NT2/D1 (cell line): ENCODE measurements around the gene FAH.
"Not testable (repeated sequence)": the region's sequence is repeated elsewhere in the genome, so short reads cannot be mapped to it uniquely, and the experiment has no call there.

ENCODE experiments used
- SUZ12 ChIP-seq: IDR thresholded peaks from 2 replicates; pipeline ENCODE4 v1.6.1; 2011; ENCODE audit not compliant: insufficient read length, insufficient read depth; ENCODE audit errors: extremely low read depth
- YY1 ChIP-seq: IDR thresholded peaks from 2 replicates; pipeline ENCODE4 v1.6.1; 2011; ENCODE audit not compliant: insufficient read length, insufficient read depth
- ZNF274 ChIP-seq: IDR thresholded peaks from 2 replicates; pipeline ENCODE4 v1.6.1; 2011; ENCODE audit warnings: mild to moderate bottlenecking, low read depth, low read length

DNA sequence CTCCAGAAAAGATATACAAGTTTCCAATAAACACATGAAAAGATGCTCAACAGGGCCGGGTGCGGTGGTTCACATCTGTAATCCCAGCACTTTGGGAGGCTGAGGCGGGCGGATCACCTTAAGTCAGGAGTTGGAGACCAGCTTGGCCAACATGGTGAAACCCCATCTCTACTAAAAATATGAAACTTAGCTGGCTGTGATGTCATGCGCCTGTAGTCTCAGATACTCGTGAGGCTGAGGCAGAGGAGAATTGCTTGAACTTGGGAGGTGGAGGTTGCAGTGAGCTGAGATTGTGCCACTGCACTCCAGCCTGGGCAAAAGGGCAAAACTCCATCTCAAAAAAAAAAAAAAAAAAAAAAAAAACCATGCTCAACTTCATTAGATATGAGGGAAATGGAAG, 25.5 kb upstream of the FAH start:
- not testable (repeated sequence) for TF ChIP-seq SUZ12, YY1, ZNF274
